DMS114 treated with DMSO at 0.1 percent for 48 hours (cell line): ENCODE measurements around the gene DNMT3B.
"Not testable (repeated sequence)": the region's sequence is repeated elsewhere in the genome, so short reads cannot be mapped to it uniquely, and the experiment has no call there.

Experiments
- DNase-seq: peaks from one replicate; lab custom pipeline; 2025; ENCODE audit not compliant: unreplicated experiment; lab: John Stamatoyannopoulos, UW

Gene DNMT3B

DNA sequence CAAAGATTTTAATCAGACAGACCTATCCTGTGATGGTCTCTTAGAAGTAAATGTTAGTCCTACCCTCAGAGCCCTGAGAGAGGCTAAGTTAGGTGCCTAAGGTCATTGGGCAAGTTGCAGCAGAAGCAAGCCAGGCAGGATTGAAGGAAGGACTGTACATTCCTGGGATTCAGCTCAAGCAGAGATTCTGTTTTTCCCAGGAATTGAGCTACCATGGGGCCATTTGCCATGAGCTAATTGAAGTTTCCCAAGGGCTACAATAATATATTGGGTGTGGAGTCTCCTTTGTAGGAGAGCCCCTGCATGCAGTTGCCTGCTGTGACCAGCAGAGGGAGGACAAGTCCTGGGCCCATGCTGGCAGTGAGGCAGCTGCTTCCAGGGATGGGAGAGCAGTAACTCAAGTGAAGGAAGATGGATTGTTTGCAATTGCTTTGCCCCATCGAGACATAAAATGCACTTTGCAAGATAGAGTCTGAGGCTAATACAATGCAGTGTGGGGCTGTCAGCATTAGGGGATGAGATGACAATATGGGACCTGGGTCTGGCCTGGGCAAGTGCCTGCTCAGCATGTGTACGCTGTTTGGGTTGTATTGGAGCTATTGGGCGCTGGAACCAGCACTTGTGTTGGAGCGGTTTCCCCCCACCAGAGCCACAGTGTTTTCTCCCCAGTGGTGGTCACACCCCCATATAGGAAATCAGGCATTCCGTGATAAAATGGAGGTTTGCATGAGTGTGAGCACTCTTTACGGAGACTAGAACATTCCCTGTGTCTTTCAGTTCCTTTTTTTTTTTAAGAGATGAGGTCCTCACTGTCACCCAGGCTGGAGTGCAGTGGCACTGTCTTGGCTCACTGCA is 27.9 kb downstream of the DNMT3B start:
- peak; percentile 30 for DNase-seq

DNA sequence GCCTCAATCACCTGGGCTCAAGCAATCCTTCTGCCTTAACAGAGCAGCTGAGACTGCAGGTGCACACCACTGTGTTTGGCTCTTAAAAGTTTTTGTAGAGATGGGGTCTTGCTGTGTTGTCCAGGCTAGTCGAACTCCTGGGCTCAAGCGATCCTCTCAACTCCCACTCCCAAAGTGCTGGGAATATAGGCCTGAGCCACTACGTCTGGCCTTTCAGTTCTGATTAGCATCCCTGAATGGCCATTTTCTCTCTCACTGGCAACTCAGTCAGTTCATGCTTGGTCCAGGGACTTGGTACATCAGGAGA is 28.5 kb downstream of the DNMT3B start:
- no peak for DNase-seq

DNA sequence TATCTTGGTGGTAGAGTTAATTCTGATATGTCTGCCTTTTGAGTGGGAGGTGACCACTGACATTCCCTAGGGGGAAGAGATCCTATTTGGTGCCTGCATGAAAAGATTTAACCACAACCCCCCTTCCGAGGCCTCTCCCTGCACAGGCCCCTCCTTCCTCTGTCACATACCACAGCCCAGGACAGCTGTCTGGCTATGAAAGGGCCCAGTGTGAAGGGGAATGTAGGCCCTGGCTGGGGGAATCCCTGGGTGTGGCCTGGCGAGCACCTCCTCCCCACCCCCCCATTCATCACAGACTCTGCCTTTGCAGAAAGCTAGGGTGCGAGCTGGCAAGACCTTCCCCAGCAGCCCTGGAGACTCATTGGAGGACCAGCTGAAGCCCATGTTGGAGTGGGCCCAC is 30.1 kb downstream of the DNMT3B start:
- DNase-seq = no peak

DNA sequence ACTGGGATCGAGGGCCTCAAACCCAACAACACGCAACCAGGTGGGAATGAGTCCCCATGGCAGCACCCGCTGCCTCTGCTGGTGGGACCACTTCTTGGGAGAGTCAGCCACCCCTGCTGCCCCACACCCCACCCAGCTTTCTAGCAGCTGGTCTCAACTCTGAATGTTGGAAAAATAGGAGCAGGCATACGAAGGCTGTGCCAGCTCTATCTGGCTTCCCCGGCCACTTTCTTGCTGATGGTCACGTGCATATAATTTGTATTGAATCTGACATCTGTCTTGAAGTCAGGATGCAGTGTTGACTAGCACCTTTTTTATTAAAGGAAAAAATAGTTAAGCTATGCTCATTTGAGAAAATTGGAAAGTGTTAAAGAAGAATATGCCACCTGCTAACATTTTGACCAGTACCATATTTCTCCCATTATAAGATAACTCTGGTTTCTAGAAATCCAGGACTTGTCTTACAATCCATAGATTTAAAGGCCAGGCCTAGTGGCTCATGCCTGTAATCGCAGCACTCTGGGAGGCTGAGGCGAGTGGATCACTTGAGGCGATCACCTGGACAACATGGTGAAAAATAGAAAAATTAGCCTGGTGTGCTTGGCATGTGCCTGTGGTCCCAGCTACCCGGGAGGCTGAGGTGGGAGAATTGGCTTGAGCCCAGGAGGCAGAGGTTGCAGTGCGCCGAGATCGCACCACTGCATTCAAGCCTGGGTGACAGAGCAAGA is 30.7 kb downstream of the DNMT3B start:
- no peak for DNase-seq

DNA sequence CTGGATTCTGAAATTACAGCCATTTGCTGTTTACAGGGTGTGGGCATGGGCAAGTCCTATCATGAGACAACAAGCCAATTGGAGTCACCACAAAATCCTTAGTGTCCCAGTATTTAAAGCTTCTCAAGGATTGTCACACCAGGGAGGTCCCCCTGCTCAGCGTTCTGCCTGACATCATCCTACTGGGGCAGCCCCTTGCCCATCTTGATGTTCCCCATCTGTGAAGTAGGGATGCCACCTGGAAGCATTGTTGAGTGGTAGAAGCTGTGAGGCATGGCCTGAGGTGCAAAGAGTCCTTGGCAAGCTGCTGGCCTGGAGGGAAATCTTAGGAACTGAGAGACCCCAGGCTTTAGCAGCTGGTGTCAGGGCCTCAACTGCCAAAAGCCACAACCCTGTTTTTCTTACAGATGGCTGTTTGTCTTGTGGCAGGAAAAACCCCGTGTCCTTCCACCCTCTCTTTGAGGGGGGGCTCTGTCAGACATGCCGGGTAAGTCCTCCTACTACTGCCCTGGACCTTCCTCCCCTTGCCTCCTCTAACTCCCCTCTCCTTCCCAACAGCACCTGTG is 34.3 kb downstream of the DNMT3B start:
- no peak for DNase-seq

DNA sequence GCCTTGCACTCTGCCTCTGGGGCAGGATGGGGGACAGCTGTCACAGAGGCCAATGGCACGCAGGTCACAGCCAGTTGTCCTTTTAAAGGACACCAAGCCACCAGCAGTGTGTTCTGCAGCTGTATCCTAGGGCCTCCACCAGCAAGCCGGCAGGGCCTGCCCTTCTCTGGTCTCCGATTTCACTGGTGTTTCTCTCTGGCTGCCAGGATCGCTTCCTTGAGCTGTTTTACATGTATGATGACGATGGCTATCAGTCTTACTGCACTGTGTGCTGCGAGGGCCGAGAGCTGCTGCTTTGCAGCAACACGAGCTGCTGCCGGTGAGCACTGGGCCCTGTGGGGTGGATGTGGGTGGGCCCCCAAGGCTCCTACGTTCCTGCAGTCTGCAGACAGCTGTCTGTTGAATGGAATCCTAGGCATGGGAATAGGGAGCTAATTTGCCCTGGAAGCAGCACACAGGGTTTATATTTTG is 34.8 kb downstream of the DNMT3B start:
- no peak for DNase-seq

DNA sequence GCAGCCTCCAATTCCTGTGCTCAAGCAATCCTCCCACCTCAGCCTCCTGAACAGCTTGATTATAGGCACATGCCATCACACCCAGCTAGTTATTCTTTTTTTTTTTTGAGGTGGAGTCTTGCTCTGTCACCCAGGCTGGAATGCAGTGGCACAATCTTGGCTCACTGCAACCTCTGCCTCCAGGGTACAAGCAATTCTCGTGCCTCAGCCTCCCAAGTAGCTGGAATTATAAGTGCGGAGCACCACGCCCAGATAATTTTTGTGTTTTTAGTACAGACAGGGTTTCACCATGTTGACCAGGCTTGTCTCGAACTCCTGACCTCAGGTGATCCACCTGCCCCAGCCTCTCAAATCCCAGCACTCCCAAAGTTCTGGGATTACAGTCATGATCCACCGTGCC is 35.4 kb downstream of the DNMT3B start:
- DNase-seq = not testable (repeated sequence)

DNA sequence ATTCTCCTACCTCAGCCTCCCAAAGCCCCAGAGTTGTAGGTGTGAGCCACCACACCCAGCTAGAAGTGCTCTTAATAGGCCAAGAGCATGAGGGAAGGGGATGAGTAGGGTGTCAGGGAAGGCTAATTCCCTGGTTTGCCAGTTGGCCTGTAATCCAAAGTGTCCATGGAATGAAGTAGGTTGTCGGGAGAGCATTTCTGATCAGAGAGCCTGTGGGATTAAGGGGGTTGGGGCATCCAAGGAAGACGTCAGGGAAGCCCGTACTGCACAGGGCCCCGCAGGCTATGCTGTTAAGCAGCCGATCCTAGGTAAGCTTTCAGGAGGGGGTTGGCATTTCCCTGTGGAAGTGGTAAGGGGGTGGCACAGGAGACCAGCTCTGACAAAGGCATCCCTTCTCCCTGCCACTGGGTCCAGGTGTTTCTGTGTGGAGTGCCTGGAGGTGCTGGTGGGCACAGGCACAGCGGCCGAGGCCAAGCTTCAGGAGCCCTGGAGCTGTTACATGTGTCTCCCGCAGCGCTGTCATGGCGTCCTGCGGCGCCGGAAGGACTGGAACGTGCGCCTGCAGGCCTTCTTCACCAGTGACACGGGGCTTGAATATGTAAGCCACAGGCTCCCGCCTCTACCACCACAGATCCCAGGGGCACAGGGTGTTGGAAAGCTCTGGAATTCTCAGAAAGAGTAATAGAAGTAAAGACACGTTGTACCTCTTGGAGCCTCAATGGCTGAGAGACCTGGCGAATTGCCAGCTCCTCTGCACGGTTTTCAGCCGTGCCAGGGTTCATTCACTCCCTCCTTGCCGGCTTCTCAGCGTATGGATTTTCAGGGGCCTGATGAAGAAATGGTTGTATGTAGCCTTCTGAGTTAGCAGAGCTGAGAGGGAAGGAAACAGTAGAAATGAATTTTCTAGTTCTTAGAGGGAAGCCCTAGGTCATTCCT is 36.1 kb downstream of the DNMT3B start:
- DNase-seq = no peak

DNA sequence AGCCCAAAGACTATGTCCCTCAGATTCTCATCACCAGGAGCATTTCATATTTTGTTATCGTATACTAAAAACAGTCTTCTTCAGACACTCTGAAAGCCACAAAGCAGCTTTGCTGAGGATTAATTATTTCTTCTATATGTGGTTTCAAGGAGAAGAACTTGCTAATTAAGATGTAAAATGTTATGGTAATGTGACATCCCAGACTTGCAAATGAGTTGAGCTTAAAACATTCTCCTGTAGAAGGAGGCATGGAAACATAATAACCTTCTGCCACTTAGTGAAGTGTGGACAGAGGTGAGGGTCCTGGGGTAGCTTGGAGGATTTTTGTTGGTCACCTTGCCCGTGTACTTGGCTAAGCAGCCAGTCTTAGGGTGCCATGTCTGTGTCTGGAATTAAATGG is 40.9 kb downstream of the DNMT3B start:
- DNase-seq = no peak

DNA sequence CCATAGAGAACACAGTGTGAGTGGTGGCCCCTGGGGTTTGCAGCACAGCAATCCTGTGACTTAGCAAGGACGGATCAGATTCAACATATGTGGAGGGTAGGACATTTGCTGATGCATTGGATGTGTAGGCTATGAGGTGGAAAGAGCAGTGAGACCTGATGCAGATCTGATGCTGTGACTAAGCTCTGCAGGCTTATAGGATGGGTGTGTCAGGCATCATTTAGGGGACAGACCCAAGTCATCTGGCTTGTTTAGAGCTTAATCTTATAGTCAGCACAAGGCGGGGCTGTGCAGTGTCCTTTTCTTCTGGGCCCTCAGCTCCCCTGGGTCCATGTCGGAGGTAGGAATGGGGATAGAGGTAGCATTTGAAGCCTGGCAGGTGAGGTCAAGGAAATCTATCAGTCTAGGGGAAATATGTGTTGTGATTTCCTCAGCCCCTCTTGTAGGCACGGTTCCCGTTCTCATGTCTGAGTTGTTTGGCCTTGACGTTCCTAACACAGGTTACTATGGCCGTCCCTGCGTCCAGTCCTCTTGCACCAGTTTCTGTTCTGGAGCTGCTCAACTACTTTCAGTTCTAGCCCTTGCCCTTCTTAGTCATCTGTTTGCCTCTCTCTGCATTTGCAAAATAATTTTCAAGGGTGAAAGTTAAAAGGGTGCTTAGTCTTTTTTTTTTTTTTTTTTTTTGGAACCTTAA is 42.0 kb downstream of the DNMT3B start:
- DNase-seq = no peak

DNA sequence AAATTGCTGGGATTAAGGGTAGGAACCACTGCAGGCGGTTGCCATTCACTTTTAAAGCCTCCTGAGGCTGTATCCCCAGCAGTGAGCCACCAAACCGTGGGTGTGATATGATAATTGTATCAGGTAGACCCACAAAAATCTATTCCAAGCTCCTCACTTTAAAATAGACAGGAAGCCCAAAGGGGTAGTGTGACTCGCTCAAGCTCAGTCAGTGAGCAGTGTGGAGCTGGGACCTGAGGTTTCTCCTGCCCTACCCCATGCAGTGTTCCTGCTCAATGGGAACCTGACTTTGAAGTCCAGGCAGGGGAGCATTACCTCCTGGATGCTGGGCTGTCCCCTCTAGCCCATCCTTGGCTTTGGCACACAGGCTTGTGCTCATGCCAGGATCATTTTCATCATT is 42.6 kb downstream of the DNMT3B start:
- no peak for DNase-seq

DNA sequence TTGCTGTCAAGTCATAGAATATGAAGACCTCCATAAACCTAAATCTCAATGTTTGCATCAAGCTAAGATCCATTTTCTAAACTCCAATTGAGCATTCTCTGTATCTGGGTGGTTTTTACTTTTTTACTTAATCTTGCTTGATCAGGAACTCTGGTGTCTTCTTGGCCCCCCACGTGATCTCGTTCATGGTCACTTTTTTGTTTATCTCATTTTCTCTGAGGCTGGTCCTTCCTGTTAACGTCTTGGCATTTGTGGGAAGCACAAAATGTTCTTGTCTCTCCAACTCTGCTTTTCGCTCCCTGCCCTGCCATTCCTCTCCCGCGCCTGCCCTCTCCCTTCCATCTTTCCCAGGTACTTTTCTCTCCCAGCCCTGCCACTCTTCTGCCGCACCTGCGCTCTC is 43.5 kb downstream of the DNMT3B start:
- DNase-seq = no peak

DNA sequence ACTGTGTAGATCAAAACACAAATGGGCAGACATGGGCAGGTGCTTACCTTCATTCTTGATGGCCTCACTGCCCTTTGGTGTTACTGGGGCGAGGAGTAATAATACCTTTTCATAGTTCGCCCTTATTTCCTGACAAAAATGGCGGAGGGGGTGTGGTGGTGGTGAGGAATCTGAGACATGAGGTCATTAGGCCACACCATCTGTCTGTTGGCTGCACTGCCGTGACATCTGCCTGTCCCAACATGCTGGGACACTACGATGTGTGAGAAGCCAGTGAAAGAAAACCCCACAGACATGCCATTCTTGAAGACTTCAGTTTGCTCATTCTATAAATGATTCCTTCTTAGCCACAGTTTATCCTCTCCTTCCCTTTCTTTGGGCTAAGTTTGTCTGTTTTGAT is 44.2 kb downstream of the DNMT3B start:
- DNase-seq = no peak

DNA sequence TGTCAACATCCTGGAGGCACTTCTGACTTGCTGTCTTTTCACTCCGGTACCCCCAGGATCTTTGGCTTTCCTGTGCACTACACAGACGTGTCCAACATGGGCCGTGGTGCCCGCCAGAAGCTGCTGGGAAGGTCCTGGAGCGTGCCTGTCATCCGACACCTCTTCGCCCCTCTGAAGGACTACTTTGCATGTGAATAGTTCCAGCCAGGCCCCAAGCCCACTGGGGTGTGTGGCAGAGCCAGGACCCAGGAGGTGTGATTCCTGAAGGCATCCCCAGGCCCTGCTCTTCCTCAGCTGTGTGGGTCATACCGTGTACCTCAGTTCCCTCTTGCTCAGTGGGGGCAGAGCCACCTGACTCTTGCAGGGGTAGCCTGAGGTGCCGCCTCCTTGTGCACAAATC is 45.5 kb downstream of the DNMT3B start:
- no peak for DNase-seq

DNA sequence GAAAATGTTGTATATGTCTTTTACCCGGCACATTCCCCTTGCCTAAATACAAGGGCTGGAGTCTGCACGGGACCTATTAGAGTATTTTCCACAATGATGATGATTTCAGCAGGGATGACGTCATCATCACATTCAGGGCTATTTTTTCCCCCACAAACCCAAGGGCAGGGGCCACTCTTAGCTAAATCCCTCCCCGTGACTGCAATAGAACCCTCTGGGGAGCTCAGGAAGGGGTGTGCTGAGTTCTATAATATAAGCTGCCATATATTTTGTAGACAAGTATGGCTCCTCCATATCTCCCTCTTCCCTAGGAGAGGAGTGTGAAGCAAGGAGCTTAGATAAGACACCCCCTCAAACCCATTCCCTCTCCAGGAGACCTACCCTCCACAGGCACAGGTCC is 46.3 kb downstream of the DNMT3B start:
- DNase-seq = no peak

DNA sequence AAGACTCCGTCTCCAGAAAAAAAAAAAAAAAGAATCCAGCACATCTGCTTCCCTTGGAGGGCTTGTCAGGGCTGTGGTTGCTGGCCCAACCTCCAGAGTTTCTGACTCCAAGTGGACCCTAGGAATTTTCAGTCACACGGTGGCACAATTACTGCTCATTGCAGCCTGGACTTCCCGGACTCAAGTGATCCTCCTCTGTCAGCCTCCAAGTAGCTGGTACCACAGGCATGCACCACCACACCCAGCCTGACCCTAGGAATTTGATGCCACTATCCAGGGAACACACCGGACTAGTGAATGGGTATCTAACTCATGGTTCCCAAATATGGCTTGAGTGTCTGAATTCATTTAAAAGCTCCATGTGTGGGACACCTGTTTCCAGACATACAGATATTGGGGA is 47.7 kb downstream of the DNMT3B start:
- DNase-seq = no peak

DNA sequence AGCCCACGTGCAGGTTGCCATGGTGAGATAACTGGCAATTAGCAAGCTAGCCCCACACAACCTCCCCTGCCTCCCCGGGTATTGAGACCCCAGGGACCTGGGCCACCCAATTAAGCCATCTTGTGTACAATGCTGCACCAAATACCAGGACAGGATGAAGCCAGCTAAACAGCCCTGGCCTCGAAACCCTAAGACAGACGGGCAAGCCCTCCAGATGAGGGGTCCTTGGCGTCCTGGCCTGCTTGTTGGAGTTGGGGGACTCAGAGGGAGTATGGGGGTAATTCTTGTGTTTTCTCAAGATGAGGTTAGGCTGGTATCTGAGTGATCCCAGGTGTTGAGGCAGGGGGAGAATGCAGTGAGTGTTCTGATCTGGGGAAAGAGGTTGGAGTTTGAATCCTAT is 48.8 kb downstream of the DNMT3B start:
- DNase-seq = no peak

DNA sequence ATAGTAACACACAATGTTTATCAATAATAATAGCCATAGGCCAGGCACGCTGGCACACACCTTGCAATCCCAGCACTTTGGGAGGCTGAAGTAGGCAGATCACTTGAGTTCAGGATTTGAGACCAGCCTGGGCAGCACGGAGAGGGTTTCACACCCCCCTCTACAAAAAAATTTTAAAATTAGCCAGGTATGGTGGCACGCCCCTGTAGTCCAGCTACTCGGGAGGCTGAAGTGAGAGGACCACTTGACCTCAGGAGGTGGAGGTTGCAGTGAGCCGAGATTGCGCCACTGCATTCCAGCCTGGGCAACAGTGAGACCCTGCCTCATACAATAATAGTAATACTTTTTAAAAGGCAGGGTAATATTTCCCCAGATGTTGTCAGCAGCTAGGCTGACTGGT is 49.7 kb downstream of the DNMT3B start:
- DNase-seq = no peak

DNA sequence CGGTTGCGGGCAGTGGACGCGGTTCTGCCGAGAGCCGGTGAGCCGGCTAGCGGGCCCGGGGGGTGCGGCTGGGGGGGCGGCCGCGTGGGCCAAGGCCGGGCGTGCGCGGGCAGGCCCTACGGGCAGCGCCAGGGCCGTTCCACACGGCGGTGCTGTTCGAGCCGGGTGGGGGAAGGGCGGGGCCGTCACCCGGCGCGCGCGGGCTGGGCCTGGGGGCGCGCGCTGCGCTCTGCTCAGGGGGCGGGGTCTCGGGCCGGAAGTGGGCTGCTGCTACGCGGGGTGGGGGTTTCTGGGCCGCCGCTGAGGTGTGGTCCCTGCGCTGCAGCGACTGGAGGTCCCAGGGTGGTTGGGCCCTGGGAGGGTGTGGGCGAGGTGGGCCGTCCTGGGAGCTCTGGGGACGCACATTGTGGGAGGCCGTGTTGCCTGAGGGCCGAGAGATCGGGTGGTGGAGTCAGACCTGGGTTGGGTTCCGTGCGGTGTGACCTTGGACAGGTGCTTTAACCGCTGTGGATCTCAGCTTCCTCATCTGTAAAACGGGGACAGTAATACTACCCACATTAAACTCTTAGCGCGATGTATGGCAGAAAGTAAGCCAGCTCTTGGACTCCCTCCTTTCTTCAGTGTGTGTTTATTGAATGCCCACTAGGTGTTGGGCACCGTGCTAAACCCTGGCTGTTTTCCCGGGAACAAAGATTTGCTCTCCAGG is 58.0 kb downstream of the DNMT3B start:
- no peak for DNase-seq
